ENCODE results near the gene RPL38.

DNA sequence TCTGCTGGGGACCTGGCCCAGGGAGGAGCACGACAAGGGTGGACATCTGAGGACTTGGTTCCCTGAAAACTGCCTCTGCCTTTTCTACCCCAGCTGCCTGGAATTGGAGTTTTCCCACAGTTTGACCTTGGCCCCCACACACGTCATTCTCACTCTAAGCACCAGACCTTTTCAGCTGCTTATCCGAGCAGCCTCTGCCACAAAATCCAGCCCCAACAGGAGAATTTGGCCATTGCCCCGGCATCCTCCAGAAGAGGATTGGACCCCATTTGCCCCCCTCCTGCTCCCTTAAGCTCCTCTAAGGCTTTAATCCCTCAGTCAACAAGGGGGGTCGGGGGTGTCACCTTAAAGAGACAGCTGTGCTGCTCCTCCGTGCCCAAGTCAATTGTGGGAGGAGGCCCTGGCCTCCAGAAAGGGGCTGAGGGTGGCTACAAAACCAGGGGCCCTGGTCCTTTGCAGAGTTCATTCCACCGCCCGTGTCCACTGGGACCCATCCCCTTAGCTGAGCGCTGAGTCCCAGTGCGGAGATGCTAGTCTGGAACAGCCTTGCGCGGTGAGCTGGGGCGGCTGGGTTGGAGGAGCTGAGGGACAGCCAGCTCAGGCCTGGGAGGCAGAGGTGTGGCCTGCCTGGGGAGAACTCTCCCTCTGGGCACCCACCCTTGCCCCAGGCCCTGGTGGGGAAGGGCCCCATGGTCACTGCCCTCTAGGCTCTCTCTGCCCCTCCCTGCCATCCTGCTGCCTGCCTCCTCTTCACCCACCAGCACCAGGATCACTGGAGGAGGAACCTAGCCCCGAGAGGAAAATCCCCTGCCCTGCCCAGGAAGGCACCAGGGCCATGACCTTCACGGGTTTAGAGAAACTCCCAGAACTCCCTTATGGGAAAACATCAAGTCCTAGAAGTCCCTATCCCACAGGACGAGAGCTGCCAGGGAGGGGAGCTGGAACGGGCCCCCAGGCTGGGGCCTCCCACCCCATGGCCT is 28.7 kb downstream of the RPL38 start:
- TF ChIP-seq, protein P1, sequence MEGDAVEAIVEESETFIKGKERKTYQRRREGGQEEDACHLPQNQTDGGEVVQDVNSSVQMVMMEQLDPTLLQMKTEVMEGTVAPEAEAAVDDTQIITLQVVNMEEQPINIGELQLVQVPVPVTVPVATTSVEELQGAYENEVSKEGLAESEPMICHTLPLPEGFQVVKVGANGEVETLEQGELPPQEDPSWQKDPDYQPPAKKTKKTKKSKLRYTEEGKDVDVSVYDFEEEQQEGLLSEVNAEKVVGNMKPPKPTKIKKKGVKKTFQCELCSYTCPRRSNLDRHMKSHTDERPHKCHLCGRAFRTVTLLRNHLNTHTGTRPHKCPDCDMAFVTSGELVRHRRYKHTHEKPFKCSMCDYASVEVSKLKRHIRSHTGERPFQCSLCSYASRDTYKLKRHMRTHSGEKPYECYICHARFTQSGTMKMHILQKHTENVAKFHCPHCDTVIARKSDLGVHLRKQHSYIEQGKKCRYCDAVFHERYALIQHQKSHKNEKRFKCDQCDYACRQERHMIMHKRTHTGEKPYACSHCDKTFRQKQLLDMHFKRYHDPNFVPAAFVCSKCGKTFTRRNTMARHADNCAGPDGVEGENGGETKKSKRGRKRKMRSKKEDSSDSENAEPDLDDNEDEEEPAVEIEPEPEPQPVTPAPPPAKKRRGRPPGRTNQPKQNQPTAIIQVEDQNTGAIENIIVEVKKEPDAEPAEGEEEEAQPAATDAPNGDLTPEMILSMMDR (IDR thresholded peaks at IDR 0.05; ENCODE audit: low read depth, low read length, poor library complexity, severe bottlenecking), result no peak
- TF ChIP-seq EZH2phosphoT487 (IDR thresholded peaks at IDR 0.05; ENCODE audit: borderline replicate concordance, low read length), result no peak

Measured in DOHH2 (cell line).